ENCODE results near the gene DIS3L2.
A peak's percentile ranks its signal among the peaks of the same experiment; 100 is the strongest.

GRCh38 chr2:231925303-231926179 lies 36.0 kb upstream of the DIS3L2 start:
- TF ChIP-seq POLR2A (IDR thresholded peaks at IDR 0.05) (peak in 1 of 2 donors; percentile 11), CTCF (IDR thresholded peaks at IDR 0.05) (peak; percentile 73 to 90 (median 87))

All from uterus (tissue), 2 donors.